Activated CD4-positive, CD25-positive, alpha-beta regulatory T cell treated with anti-CD3 and anti-CD28 coated beads, Interleukin-2, amount 50 U/mL, for 72 hours (primary cell): Measurements from ENCODE around the gene MLYCD.
"Not testable (repeated sequence)": the region's sequence is repeated elsewhere in the genome, so short reads cannot be mapped to it uniquely, and the experiment has no call there.

ENCODE experiments used
- DNase-seq: peaks from one replicate; pipeline ENCODE4 v3.0.0; 2021

MLYCD gene

DNA sequence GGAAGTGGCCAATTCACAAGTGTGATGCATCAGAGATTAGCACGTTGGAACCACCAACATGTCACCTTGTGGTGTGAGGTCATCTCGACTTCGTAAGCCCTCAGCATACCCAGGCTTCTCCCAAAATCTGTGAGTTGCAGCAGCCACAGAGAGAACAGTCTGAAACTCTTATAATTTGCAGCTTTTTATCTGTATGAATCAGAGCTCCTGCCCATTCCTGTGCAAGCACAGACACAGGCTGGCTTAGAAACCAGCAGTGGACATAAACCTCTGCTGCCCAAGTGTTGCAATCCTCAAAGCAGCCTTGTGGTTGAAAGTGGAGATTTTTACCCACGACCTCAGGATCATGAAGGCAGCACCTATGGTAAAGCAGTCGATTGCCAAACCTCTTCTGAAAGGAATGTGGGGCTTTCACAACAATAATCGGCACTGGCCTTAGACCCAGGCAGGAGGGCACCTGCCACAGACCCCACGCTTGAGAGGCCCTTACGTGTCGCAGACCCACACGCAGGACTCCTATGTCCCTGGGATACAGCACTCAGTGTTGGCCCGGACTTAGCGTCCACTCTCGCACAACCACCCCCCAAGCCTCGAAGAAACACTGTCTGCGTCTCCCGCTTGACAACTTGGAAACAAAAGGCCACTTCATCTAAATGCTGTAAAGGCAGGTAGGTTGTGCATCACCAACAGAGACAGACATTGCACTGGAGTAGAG lies 29.6 kb downstream of the MLYCD start:
- DNase-seq = no peak

DNA sequence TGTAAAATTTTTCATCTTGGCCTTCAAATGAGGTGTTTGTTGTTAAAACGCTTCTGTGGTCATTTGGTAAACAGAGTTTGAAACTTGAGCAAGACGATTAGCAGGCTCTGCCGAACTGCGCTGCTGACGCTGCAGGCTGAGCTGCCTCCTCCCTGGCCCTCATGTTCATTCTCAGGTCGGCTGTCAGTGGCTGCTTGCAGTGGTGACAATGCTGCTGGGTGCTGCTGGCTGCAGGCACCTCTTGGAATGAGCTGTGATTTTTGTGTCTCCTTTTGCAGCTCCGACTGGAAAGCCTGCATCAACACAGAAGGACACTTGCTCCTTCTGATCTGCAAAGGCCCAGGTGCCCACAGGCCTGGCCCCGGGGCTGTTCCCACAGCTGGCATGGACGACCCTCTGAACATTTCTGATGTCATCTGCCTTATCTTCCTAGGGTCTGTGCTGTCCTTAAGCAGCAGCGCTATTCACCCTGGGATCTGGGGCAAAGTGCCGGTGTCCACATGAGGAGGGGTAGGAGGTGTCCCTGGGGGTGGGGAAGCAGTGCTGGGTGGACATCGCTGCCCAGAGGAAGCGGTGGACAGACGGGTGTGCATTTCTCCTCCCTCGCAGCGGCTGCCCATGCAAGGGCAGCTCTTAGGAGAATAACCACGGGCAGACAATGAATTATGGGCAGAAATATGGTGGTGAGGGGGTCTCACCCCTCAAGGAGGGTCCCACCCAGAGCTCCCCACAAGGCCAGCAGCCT lies 31.1 kb downstream of the MLYCD start:
- DNase-seq = no peak

DNA sequence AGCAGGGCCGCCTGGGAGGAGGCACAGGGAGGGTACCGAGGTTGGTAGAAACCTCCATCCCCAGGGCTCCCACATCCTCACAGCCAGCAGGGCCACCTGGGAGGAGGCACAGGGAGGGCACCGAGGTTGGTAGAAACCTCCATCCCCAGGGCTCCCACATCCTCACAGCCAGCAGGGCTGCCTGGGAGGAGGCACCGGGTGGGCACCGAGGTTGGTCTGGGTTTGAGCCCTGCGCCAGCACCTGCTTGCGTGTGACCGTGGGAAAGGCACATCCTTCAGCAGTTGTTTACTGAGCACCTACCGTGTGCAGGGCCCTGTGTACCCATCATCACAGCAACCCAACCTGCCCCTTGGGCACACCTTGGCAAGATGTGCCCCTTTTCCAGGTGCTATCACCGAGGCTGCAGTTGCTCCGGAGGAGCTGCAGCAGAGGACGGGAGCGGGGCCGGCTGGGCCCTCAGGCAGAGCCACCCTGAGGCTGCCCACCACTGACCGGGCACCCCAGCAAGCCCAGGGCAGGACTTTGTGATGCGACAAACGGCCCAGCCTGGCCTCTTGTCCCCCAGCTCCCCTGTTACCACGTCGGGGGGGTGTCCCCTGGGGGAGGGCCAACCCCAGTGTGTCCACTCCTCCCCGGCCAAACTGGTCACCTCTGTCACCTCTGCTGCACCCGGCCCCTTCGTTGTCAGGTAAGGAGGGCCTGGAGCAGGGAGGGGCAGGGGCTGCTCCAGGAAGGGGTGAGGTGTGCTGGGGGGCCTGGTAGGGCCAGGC lies 32.0 kb downstream of the MLYCD start:
- DNase-seq = no peak

DNA sequence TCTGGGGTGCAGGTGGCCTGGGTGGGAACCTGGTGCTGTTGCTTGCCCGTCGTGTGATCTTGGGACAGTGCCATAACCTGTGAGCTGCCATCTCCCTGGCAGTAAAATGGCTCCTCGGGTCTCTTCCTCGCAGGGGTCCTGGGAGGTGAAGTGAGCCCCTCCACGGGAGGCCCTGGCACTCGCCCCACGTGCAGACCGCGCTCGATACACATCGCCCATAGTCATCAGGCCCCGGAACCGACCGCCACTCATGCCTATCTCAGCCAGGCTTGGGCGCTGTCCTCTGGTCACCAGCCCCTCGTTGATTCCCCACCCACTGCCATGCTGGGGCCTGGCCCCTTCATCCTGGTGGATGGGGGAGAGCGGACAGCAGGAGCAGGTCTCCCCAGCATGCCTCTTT lies 32.6 kb downstream of the MLYCD start:
- no peak for DNase-seq

DNA sequence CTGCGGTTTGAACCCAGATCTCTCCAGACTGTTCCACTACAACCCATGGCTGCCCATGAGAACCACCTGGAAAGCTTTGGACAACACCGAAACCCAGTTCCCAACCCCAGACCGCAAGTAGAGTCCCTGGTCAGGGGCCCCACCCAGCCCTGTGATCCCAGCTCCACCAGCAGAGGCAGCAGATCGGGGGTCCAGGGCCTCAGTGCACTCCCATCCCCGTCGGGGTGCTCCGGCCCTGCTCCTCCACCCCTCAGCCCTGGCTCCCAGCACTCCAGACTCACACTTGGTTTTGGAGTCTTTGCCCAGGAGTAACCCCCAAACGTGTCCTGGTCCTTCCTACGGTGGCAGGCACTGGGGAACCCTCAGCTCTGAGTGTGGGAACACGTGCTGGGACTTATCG lies 33.4 kb downstream of the MLYCD start:
- no peak for DNase-seq

DNA sequence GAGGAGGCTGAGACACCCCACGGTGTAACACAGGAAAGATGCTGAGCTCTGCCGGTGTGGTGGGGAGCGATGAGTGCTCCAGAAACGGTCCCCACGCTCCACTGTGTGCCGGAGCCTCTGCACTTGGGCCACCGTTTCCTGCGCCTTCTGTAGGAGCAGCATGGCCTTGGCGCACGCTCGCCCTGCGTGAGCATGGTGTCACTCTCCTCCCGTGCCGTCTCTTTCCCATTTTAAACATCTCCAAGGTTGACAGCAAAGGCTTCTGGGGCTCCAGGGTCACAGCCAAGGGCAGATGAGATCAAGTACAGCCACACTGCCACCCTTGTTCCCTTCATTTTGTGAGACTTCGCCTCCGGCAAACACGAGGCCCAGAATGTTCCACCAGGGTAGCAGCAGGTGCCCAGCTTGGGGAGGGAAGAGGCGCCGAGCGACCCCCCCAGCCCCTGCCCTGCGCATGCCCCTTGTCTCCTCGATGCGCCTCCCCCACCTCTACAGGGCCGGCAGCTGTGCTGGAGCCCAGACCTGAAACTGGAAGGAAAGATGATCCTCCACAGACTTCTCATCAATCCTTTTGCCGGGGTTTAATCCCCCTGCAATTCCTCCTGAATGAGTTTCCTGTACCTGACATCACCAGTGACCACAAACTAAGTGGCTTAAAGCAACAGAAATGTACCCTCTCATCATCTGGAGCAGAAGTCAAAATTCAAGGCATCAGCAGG lies 34.2 kb downstream of the MLYCD start:
- DNase-seq = no peak

DNA sequence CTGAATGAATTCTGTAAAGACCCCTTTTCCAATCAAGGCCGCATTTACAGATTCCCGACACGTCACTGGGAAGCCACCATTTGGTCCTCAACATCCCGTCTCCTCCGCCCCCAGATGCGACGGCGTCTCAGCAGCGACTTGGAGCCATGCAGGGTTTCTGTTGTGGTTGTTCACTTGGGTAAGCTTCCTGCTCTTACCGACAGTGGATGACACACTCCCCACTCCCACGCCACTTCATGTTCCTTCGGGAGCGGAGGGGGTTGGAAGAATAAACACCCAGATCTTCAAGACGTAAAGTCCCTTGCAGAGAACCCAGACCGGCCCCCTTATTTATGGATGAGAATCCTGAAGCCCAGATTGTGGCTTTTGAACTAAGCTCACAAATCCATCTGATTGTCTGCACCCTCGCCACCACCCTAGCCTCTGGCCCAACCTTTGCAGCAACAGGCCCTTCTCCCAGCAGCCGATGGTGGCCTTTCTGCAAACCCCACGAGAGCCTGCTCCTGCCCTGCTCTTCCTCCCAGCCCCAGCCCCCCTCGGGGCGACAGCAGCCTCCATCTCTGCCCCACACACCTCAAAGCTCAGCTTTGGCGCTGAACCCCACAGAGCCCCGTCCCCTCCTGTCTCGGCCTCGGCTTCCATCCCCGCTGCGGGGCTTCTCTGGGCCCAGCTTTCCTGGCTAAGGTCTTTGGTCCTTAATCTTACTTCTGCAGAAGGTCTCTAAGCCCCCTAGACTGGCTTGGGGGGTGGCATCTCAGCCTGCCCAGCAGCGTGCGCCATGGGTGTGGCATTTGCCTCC lies 35.2 kb downstream of the MLYCD start:
- DNase-seq = no peak

DNA sequence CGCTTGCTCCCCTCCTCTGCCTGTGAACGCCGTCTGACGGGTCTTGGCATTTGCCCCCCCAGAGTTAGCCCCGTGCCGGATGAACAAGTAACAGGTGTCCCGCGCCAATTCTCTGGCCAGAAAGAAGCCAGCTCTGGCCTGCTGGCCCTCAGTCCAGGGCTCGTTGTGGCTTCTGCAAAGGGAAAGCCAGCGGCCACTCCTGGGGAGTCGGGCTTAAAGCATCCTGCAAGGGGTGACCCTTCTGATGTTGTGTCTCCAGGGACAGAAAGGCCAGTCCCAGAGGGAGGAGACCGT lies 35.7 kb downstream of the MLYCD start:
- DNase-seq = no peak

DNA sequence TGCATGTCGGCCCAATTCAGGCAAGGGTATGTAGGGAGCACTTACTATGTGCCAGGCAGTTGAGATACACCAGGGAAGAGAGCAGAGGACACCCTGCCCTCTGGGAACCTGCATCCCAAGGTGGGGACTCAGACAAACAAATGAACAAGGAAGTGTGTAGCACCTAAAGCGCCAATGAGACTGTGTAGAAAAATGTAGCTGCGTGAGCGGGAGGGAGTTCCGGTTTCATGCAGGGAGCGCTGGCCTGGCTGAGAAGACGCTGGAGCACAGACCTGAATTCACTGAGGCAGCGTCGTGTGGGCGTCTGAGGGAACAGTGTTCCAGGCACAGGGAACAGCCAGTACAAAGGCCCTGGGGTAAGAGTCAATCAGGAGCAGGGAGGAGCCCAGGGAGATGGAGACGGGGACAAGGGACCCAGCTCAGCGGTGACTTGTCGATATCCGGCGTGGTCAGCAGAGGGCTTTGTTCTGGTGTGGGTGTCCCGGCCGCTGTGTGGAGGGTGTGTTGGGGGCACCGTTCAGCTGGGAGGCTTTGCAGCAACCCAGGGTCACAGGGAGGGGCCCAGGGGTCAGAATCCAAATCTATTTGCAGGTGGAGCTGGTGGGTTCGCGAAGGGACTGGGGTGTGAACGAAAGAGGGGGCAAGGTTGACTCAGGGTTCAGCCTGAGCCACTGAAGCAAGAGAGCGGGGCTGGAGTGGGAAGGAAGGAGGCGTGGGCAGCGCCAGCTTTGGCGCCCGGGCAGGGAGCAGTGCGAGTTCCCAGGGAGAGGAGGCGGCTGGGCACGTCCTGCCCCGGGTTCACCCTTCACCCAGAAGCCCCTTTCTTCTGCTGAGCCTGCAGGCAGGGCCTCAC lies 36.3 kb downstream of the MLYCD start:
- DNase-seq = no peak

DNA sequence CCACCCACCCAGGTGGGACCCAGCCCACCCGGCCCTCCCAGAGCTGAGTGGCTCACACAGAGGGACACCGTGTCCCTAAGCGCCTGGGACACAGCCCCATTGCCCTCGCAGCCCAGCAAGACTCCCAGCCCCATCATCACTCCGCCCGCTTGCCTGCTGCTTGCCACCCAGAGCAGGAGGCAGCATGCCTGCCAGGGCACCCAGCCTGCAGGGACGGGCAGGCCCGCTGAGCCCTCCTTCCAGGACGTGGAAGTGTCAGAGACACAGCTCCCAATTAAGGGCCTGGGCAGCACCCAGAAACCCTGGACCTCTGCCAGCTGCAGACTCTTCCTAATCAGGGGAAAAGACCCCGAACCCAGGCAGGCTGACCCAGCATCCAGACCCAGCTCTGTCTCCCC lies 36.9 kb downstream of the MLYCD start:
- no peak for DNase-seq

DNA sequence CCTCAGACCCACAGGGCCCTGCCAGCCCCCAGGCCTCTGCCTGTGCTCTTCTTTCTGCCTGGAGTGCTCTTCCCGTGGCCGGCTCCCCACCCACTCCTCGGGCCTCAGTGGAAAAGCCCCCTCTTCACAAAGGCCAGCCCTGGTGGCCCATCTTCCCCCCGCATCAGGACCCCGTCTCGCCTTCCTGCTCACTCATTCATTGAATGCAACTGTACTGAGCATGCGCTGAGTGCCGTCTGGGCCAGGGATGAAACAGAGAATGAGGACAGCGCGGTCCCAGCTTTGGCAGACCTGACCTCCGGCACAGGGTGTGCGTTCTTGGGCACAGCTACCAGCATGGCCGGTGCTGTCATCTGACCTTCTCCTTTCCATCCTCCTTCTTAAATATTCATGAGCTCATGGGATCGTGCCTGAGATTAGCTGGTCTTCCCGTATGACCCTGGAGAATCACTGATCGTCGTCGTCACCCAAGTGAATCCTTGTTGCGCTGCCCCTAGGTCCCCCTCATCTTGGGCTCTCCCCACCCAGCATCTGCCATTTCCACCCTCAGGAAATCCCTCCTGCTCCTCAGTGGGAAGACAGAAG lies 37.8 kb downstream of the MLYCD start:
- DNase-seq = no peak

DNA sequence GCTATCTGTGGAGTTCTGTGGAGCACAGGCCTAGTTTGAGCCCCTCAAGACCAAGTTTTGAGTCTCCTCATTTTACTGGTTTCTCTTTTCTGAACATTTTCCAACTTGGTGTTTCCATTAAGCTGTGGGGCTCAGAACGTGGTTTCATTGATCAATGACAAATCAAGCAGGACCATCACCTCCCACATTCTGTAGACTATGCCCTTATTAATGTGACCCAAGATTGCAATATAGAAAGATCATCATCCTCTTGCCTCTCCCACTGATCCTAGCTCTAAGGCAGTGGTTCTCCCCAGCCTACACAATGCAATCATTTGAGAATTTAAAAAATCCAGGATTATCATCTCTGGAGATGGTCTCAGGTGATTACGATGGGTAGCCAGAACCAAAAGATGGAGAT lies 38.4 kb downstream of the MLYCD start:
- DNase-seq = no peak

DNA sequence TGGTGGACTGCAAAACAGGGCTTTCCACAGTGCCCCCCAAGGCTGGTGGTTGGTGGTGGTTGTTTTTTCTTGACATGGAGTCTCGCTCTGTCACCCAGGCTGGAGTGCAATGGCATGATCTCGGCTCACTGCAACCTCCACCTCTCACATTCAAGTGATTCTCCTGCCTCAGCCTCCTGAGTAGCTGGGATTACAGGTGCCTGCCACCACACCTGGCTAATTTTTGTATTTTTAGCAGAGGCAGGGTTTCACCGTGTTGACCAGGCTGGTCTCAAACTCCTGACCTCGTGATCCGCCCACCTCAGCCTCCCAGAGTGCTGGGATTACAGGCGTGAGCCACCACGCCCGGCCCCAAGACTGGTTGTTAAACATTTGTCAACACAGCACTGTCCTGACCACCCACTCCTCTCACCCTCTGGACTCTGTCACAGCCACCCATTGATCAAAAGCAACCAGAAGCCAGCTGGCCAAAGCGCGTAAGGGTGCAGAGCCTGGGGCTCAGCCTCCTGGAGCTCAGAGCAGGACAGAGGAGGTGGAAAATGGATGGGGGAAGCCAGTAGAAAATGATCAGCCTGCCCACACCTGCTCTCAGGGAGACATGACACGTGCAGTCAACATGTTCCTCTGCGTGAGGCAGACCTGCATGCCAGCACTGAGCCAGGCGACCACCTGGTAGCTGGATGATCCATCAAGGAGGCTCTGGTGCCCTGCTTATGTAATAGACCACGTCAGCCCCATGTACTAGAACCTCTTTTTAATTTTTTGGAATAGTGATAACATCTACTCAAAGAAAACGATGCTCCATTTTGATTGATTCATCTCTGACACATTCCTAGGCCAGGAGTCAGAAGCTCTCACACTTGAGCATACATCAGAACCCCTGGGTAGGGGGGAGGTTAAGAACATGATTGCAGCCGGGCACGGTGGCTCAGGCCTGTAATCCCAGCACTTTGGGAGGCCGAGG lies 39.3 kb downstream of the MLYCD start:
- DNase-seq = no peak

DNA sequence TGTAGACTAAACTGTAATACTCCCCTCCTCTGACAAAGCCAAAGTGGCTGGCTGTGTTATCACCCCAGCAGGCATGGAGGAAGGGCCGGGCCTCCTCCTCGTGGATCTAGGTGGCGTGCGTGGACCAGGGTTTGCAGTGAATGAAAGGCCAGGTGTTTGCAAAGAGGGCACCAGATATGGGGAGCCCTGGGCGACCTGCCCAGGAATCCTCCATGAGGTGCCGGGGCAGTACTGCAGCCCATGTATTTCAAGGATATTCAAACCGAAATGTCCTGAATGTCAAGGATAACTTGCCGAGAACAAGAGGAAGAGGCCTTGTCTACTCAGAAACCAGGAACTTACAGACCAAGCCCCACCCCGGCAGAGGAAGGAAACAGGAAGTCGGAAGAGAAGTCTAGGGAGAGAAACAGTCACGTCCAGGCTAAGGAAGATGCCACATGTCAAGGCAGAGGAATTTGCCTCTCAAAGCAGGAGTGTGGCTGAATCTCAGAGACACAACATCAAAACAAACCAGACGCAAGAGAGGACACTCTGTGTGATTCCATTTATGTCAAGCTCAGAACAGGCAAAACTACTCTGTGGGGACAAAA lies 40.4 kb downstream of the MLYCD start:
- no peak for DNase-seq

DNA sequence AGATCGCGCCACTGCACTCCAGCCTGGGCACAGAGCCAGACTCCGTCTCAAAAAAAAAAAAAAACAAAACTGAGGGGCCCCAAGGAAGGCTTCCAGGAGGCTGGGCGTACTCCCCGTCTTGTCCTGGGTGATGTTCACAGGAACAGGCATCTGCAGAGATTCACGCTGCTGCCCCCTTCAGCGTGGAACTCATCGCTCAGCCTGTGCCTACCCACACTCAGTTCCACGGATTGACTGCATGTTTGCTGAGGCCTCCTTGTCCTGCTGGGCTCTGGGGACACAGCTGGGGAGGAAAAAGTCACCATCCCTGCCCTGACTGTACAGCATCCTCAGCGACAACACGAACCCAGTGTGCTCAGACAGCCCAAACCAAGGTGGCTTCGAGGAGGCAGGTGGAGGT lies 41.2 kb downstream of the MLYCD start:
- no peak for DNase-seq

DNA sequence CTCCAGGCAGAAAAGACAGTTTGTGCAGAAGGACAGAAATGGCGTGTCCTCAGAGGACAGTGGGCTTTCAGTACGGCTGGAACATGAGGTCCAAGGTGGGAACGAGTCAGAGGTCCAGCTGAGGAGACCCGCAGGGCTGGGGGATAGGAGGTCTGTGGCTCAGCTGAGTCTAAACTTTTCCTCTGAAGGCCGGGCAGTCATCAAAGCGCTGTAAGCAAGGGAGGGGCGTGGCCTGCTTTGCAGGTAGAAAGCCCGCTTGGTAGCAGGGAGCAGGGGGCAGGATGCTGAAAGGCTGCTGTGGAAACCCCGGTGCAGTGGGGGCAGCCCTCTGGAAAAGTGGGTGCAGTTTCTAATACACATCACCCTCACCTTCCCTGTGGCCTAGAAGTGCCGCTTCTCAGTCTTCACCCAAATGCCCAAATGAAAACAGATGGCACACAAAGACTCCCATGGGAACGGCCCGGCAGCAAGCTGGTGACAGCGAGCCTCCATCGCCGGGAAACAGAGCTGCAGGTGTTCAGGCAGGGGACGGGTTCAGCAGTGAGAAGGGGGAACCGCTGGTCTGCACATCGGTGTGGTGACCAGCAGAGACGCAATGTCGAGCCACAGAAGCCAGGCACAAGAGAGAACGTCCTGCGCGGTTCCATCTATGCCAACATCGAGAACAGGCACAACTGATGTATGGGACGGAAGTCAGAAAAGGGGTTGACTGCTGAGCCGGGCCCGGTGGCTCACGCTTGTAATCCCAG lies 41.9 kb downstream of the MLYCD start:
- no peak for DNase-seq

DNA sequence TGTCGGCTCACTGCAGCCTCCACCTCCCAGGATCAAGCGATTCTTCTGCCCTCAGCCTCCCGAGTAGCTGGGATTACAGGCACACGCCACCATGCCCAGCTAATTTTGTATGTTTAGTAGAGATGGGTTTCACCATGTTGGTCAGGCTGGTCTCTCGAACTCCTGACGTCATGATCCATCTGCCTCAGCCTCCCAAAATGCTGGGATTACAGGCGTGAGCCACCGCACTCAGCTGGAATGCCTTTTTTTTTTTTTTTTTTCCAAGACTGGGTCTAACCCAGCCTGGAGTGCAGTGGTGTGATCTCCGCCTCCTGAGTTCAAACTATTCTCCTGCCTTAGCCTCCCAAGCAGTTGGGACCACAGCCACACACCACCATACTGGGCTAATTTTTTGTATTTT lies 42.6 kb downstream of the MLYCD start:
- DNase-seq = not testable (repeated sequence)

DNA sequence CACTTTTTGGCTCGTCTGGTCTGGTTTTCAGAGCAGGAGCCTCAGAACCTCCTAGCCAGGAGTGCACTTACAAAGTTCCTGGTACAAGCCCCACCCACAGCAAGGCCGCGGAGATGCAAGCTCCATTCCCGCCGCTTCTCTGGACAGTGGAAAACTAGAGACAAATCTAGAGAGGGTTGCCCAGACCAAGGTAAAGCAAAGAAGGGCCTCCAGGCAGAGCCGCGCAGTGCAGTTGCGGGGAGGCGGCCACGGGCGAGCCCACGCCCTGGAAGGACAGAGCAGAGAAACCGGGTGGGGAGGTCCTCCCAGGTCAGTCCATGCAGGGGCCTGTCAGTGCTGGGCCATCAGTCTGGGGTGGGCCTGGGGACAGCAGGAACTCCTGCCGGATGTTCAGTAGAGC lies 43.2 kb downstream of the MLYCD start:
- no peak for DNase-seq
